Aorta (tissue), 5 donors: ENCODE data around the gene DENND4C. TPM values are rescaled to one million over a fixed set of nuclear protein-coding genes. Genes with fewer than 3 reads are reported as not detected.

Experiments
- ATAC-seq: fragments of 200-7000 bp; cut with Tn5 transposase; one replicate; pipeline ENCODE4 v1.9.1; 2022; ENCODE audit warnings: moderate library complexity; ENCODE audit not compliant: low FRiP score
- DNase-seq, 2 donors: peaks; one replicate each; pipeline ENCODE4 v3.0.0-alpha.2; 2020
- H3K27ac ChIP-seq, 2 donors: one replicate each; pipeline ENCODE4 v1.5.1; 2013; ENCODE audit warnings: low read length in 2 of 2, mild to moderate bottlenecking in 2 of 2, moderate library complexity in 2 of 2, control low read depth in 1 of 2, inconsistent platforms in 1 of 2, low read depth in 1 of 2
- H3K27me3 ChIP-seq, 2 donors: one replicate each; pipeline ENCODE4 v1.6.1; 2013; ENCODE audit warnings: control low read depth in 1 of 2, low read length in 1 of 2, mild to moderate bottlenecking in 1 of 2, moderate library complexity in 1 of 2; ENCODE audit not compliant: insufficient read depth in 2 of 2, control insufficient read depth in 1 of 2
- H3K36me3 ChIP-seq, 2 donors: one replicate each; pipeline ENCODE4 v1.6.1; 2013; ENCODE audit warnings: control low read depth in 1 of 2, low read length in 1 of 2, mild to moderate bottlenecking in 1 of 2; ENCODE audit not compliant: insufficient read depth in 2 of 2, control insufficient read depth in 1 of 2
- H3K4me1 ChIP-seq, 2 donors: one replicate each; pipeline ENCODE4 v1.6.1; 2013; ENCODE audit warnings: low read length in 2 of 2, control low read depth in 1 of 2, mild to moderate bottlenecking in 1 of 2, moderate library complexity in 1 of 2; ENCODE audit not compliant: insufficient read depth in 2 of 2, control insufficient read depth in 1 of 2
- H3K4me3 ChIP-seq, 2 donors: one replicate each; pipeline ENCODE4 v1.5.1; 2013; ENCODE audit warnings: low read length in 2 of 2, control low read depth in 1 of 2, mild to moderate bottlenecking in 1 of 2
- H3K9me3 ChIP-seq: one replicate; pipeline ENCODE4 v1.6.1; 2013; ENCODE audit warnings: mild to moderate bottlenecking, low read length; ENCODE audit not compliant: control insufficient read depth
- WGBS, 2 donors: extraction: QIAGEN DNeasy Blood & Tissue Kit; methylation state at CpG; one replicate each; pipeline ENCODE4 v1.1.7; 2013; 5-methylcytosine and 5-hydroxymethylcytosine counted together
- intact Hi-C, 2 donors: fragments of 100-400 bp; cut with DNase I; formaldehyde crosslinking; loops; one replicate each; pipeline versions ENCODE4 v1.14.2 to v1.15.0; 2022
- polyA plus RNA-seq, 2 donors: library from polyadenylated mRNA; stranded (reverse); fragments of 200-250 nt; gene quantifications; one replicate each; pipeline ENCODE4 v1.2.3, GENCODE V29; 2013
- total RNA-seq, 2 donors: library from RNA; stranded (reverse); fragmentation: NEBNext Ultra II Directional; extraction: Animal tissue kit (Norgen Biotek cat#: 25700); gene quantifications; one replicate each; pipeline ENCODE4 v1.2.1, GENCODE V29; 2021
- donor health status: healthy with polysubstance abuse.
- donor health status: Bipolar disorder and iron deficiency.
- donor health status: DM: no; HTN: no; CAD: no.
- donor health status: DM: no; HTN: no; CAD: no.
- donor health status: DM: yes; HTN: yes; CAD: no.

DENND4C gene
- total and polyA plus RNA-seq, 4 donors, result 19.9 to 68.0 (median 35.3) TPM

GRCh38 chr9:19213823-19214222 is 16.7 kb upstream of the DENND4C start:
- intact Hi-C loops, result no loop called here
- H3K9me3 ChIP-seq, result no peaks in the 10 kb centered on the region
- no peak overlapping the region for H3K27ac ChIP-seq
- WGBS, 2 donors, result 90 to 95% methylated on average over 3 of the region's 3 CpGs
- H3K4me3 ChIP-seq, result no peak overlapping the region
- H3K27me3 ChIP-seq, result no peaks in the 10 kb centered on the region
- no peaks in the 10 kb centered on the region for H3K4me1 ChIP-seq
- no peak for DNase-seq
- H3K36me3 ChIP-seq, result no peaks in the 10 kb centered on the region
- ATAC-seq, result no peak

GRCh38 chr9:19216466-19216865 is 14.0 kb upstream of the DENND4C start:
- no peaks in the 10 kb centered on the region for H3K36me3 ChIP-seq
- no peak overlapping the region for H3K4me3 ChIP-seq
- no peaks in the 10 kb centered on the region for H3K4me1 ChIP-seq
- no peaks in the 10 kb centered on the region for H3K9me3 ChIP-seq
- no peak for ATAC-seq
- 80 to 81% methylated on average over 2 of the region's 2 CpGs for WGBS, 2 donors
- no peak for DNase-seq
- no peak overlapping the region for H3K27ac ChIP-seq
- H3K27me3 ChIP-seq, result no peaks in the 10 kb centered on the region
- intact Hi-C loops, result no loop called here

GRCh38 chr9:19221326-19221725 is 9.2 kb upstream of the DENND4C start:
- Histone ChIP-seq H3K36me3 (no peaks in the 10 kb centered on the region), H3K4me3 (no peak overlapping the region), H3K27me3 (no peaks in the 10 kb centered on the region), H3K27ac (no peak overlapping the region), H3K9me3 (no peaks in the 10 kb centered on the region), H3K4me1 (no peaks in the 10 kb centered on the region)
- intact Hi-C loops, result no loop called here
- 78 to 81% methylated on average over 10 of the region's 10 CpGs for WGBS, 2 donors
- ATAC-seq (no peak), DNase-seq (no peak)

GRCh38 chr9:19223724-19224123 is 6.8 kb upstream of the DENND4C start:
- no peak for DNase-seq
- H3K36me3 ChIP-seq, result no peaks in the 10 kb centered on the region
- H3K27me3 ChIP-seq, result no peaks in the 10 kb centered on the region
- H3K9me3 ChIP-seq, result no peaks in the 10 kb centered on the region
- H3K4me1 ChIP-seq, result no peaks in the 10 kb centered on the region
- WGBS, 2 donors, result 77 to 83% methylated on average over 4 of the region's 4 CpGs
- no peak overlapping the region for H3K27ac ChIP-seq
- no peak for ATAC-seq
- no peak overlapping the region for H3K4me3 ChIP-seq
- intact Hi-C loops, result no loop called here

GRCh38 chr9:19224563-19224962 is 5.9 kb upstream of the DENND4C start:
- WGBS, 2 donors, result 91 to 93% methylated on average over 7 of the region's 7 CpGs

GRCh38 chr9:19229595-19230354 is 718 bp upstream of the DENND4C start:
- Histone ChIP-seq H3K27ac (peak overlapping the region in 1 of 2 donors; percentile 9), H3K27me3 (no peaks in the 10 kb centered on the region), H3K4me3 (peak overlapping the region; percentile 60 to 97), H3K36me3 (no peaks in the 10 kb centered on the region), H3K9me3 (no peaks in the 10 kb centered on the region), H3K4me1 (peaks cover 0 to 1% of the 10 kb centered on the region in 2 donors)
- intact Hi-C loops, result loop anchor here (2.0 to 10.0 kb wide), 6 partner anchors 45 to 228 kb away; partner anchors contain the start of genes PLIN2 (in 1 of the 2) and RPS6 (in 1 of the 2)
- ATAC-seq (peak; percentile 58), DNase-seq (peak in 1 of 2 donors; percentile 80)
- 0 to 2% methylated on average over 26 to 41 of the region's 41 CpGs for WGBS, 2 donors

More at GRCh38 chr9:19224563-19224962, 5.9 kb upstream of the DENND4C start:
- Histone ChIP-seq H3K4me1 (no peaks in the 10 kb centered on the region), H3K9me3 (no peaks in the 10 kb centered on the region), H3K36me3 (no peaks in the 10 kb centered on the region), H3K4me3 (no peak overlapping the region), H3K27ac (no peak overlapping the region), H3K27me3 (no peaks in the 10 kb centered on the region)
- DNase-seq (no peak), ATAC-seq (no peak)
- intact Hi-C loops, result no loop called here

GRCh38 chr9:19231126-19231903 is 822 bp downstream of the DENND4C start:
- Histone ChIP-seq H3K9me3 (no peaks in the 10 kb centered on the region), H3K36me3 (no peaks in the 10 kb centered on the region), H3K27ac (peak overlapping the region; percentile 3 to 85), H3K4me3 (peak overlapping the region; percentile 60 to 97), H3K4me1 (peaks cover 0 to 1% of the 10 kb centered on the region in 2 donors), H3K27me3 (no peaks in the 10 kb centered on the region)
- peak in 1 of 2 donors; percentile 65 for DNase-seq
- peak; percentile 54 for ATAC-seq
- intact Hi-C loops, result loop anchor here (2.0 to 10.0 kb wide), 6 partner anchors 47 to 226 kb away; partner anchors contain the start of genes PLIN2 (in 1 of the 2) and RPS6 (in 1 of the 2)
- 0 to 1% methylated on average over 35 of the region's 35 CpGs for WGBS, 2 donors

- no peaks in the 10 kb centered on the region for H3K36me3 ChIP-seq
- H3K27me3 ChIP-seq, result no peaks in the 10 kb centered on the region
- H3K4me3 ChIP-seq, result peak overlapping the region; percentile 60 to 97
- peak overlapping the region in 1 of 2 donors; percentile 79 for H3K27ac ChIP-seq
- 4 to 6% methylated on average over 14 of the region's 14 CpGs for WGBS, 2 donors
- ATAC-seq (no peak), DNase-seq (no peak)
- intact Hi-C loops, result loop anchor here (2.0 to 10.0 kb wide), 6 partner anchors 47 to 225 kb away; partner anchors contain the start of genes PLIN2 (in 1 of the 2) and RPS6 (in 1 of the 2)
- peaks cover 0 to 1% of the 10 kb centered on the region in 2 donors for H3K4me1 ChIP-seq
- H3K9me3 ChIP-seq, result no peaks in the 10 kb centered on the region
Observed at GRCh38 chr9:19231904-19232822, 1.7 kb downstream of the DENND4C start.
